Femur (tissue), 1 donor: ENCODE data around the gene ADAMTSL5.

Experiments
- DNase-seq: peaks from one replicate; pipeline ENCODE4 v3.0.0-alpha.2; 2017

The ADAMTSL5 gene

GRCh38 chr19:1461862-1462261 is 51.0 kb downstream of the ADAMTSL5 start:
- DNase-seq, result no peak

DNA sequence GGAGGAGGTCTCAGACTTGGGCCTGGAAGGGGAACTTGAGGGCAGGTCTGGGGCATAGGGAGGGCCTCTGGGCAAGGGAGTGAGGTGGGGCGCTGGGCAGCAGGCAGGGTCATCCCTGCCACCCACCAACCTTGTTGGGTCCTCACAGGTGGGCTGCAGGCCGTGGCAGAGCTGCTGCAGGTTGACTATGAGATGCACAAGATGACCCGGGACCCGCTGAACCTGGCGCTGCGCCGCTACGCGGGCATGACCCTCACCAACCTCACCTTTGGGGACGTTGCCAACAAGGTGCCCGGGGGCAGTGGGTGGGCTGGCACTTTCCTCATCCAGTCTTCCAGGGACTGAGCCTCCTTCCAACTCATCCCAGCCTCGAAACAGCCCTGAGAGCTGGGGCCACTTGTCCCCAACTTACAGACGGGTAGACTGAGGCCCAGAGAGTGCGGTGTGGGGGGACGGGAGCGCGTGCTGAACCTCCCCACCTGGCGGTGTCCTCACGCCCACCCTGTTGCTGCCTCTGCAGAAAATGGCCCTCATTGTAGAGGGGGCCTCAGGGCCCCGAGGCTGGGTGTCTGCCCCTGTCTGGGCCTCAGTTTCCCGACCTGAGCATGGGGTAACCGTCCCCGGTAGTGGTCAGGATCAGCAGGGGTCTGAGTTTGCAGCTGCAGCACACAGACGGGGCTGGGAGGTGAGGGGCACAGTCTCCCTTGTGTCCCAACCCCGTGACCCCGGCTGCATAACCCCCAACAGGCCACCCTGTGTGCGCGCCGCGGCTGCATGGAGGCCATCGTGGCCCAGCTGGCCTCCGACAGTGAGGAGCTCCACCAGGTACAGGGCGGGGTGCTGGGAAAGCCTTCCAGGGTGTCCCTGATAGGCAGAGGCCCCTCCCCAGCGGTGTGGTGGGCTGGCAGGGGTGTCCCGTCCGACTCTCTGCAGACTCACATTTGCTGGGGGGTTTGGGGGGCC is 52.5 kb downstream of the ADAMTSL5 start:
- DNase-seq, result no peak

GRCh38 chr19:1459479-1459878 is 53.3 kb downstream of the ADAMTSL5 start:
- DNase-seq, result no peak

DNA sequence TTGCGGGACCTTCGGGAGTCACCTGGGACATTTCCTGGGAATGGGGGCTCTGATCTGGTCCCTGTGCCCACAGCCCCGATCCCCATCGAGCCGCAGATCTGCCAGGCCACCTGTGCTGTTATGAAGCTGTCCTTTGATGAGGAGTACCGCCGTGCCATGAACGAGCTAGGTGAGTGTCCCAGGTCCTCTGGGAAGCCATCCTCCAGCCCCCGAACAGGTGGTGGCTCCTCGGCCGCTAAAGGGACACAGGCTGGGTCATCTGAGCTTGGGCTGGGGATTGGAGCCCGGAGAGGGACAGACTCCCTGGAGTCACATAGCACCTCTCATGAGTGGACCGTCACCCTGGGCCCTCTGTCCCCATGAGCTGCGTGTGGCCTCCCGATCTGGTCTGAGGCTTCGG is 54.9 kb downstream of the ADAMTSL5 start:
- DNase-seq, result no peak

DNA sequence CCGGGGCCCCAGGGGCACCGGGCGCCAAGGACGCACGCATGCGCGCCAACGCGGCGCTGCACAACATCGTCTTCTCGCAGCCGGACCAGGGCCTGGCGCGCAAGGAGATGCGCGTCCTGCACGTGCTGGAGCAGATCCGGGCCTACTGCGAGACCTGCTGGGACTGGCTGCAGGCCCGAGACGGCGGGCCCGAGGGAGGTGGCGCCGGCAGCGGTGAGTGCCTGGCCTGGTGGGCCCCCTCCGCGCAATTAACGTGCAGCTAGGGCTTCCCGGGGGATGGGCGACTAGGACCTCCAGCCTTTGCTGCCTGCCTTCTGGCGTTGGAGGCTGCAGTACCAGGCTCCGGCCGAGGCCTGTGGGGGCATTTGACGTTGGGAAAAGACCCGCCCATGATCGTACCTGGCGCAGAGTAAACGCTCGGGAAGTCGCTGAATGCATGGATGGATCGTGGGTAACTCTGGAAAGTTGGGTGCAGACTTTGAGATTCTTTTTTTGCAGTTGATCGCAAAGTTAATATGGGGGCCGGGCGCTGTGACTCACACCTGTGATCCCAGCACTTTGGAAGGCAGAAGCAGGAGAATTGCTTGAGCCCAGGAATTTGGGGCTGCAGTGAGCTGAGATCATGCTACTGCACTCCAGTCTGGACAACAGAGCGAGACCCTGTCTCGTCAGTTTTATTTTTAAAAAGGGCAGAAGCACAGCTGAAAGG is 55.6 kb downstream of the ADAMTSL5 start:
- DNase-seq, result no peak

DNA sequence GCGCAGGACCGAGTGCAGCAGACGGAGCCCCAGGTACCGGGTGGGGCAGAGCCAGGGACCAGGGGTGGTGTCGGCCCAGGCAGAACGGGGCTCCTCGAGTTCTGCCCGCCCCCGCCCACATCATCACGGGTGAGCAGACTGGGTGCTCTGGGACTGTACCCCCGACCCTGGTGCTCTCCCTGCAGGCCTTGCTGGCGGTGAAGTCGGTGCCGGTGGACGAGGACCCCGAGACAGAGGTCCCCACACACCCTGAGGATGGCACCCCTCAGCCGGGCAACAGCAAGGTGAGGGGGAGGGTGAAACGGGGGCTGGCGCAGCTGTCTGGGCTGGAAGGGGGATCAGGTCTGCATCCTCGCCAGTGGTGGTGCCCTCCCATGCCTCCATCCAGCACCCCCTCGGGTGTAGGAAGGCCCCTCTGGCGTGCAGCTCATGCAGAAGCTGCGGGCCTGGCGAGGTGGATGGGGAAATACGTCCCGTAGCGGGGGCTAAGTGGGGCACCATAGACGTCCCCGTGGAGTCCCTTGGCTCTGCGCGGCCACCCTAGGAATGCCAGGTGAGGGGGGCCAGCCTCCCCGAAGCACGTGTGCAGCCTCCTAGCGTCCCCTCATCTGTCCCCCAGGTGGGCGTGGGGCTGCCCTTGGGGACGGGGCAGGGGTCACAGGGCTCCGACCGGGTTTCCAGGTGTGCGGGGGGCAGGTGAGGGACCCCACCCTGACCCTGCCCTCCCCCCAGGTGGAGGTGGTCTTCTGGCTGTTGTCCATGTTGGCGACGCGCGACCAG is 56.5 kb downstream of the ADAMTSL5 start:
- no peak for DNase-seq

- DNase-seq, result no peak
Observed at GRCh38 chr19:1455336-1456120, 57.3 kb downstream of the ADAMTSL5 start.
